Esophagus squamous epithelium (tissue), 5 donors: Measurements from ENCODE around the gene THEM4. TPM values are rescaled to one million over a fixed set of nuclear protein-coding genes. Genes with fewer than 3 reads are reported as not detected.
"Not testable (repeated sequence)": the region's sequence is repeated elsewhere in the genome, so short reads cannot be mapped to it uniquely, and the experiment has no call there.

Experiments
- DNase-seq: peaks from one replicate; lab custom pipeline; 2025; lab: John Stamatoyannopoulos, UW
- H3K27ac ChIP-seq, 4 donors: fragments of 200-600 bp; sonication (generic); one replicate each; pipeline ENCODE4 v1.5.1; 2016 to 2019; ENCODE audit warnings: mild to moderate bottlenecking in 1 of 4
- H3K27me3 ChIP-seq, 4 donors: fragments of 200-600 bp; sonication (generic); 1 replicate in 3 of 4; 2 replicates in 1 of 4; pipeline versions ENCODE4 v1.5.1 to v1.6.0; 2017 to 2021; ENCODE audit warnings: antibody characterized with exemption in 1 of 4
- H3K36me3 ChIP-seq, 3 donors: fragments of 200-600 bp; sonication (generic); one replicate each; pipeline ENCODE4 v1.5.1; 2016 to 2019
- H3K4me1 ChIP-seq, 3 donors: fragments of 200-600 bp; sonication (generic); one replicate each; pipeline ENCODE4 v1.5.1; 2017 to 2019
- H3K4me3 ChIP-seq, 4 donors: fragments of 200-600 bp; sonication (generic); 1 replicate in 3 of 4; 2 replicates in 1 of 4; pipeline ENCODE4 v1.5.1; 2016 to 2019; ENCODE audit warnings: mild to moderate bottlenecking in 2 of 4, moderate library complexity in 1 of 4
- H3K9me3 ChIP-seq, 3 donors: fragments of 200-600 bp; sonication (generic); one replicate each; pipeline ENCODE4 v1.5.1; 2016 to 2019
- CTCF ChIP-seq, 6 experiments: fragments of 450-650 bp in 4 of 6; fragments of 200-600 bp in 2 of 6; sonication (generic) in 2 of 6; IDR thresholded peaks; one replicate each; pipeline ENCODE4 v1.5.1; 2016 to 2019; ENCODE audit warnings: antibody characterized with exemption in 6 of 6, mild to moderate bottlenecking in 4 of 6, moderate library complexity in 4 of 6
- POLR2A ChIP-seq, 4 donors: fragments of 450-650 bp; IDR thresholded peaks; one replicate each; pipeline ENCODE4 v1.6.1; 2017; ENCODE audit warnings: antibody characterized with exemption in 4 of 4, mild to moderate bottlenecking in 4 of 4, moderate library complexity in 3 of 4
- WGBS, 2 donors: methylation state at CpG; one replicate each; pipeline ENCODE4 v1.1.5; 2018; 5-methylcytosine and 5-hydroxymethylcytosine counted together
- intact Hi-C: fragments of 100-400 bp; cut with DNase I; formaldehyde crosslinking; loops from one replicate; pipeline ENCODE4 v1.15.0; 2022
- total RNA-seq, 4 donors: library from RNA; depleted of rRNA; stranded (reverse); fragments of >200 nt; gene quantifications; one replicate each; pipeline ENCODE4 v1.1.0, GENCODE V29; 2016
- donor health status: DM: yes; HTN: yes; CAD: no.

THEM4 gene
- total RNA-seq, 4 donors from 2014 or later, result 3.5 to 14.3 (median 12.3) TPM

GRCh38 chr1:151855933-151856332 is 53.4 kb downstream of the THEM4 start:
- TF ChIP-seq POLR2A (IDR thresholded peaks at IDR 0.05) (no peak), CTCF (IDR thresholded peaks at IDR 0.05) (no peak)
- DNase-seq, result no peak
- Histone ChIP-seq H3K4me3 (no peak overlapping the region), H3K4me1 (peaks cover 25 to 89% (median 42%) of the 10 kb centered on the region in 3 donors), H3K36me3 (no peaks in the 10 kb centered on the region), H3K27me3 (peaks cover 0 to 13% (median 0%) of the 10 kb centered on the region in 4 donors), H3K27ac (peak overlapping the region in 3 of 4 donors; percentile 23 to 64 (median 53)), H3K9me3 (no peaks in the 10 kb centered on the region)
- 18 to 21% methylated on average over 4 of the region's 4 CpGs for WGBS, 2 donors
- intact Hi-C loops, result no loop called here

- intact Hi-C loops, H3K36me3 ChIP-seq, DNase-seq, H3K4me3 ChIP-seq, H3K9me3 ChIP-seq: not testable (repeated sequence)
- Histone ChIP-seq H3K27me3 (peaks cover 0 to 13% (median 0%) of the 10 kb centered on the region in 4 donors), H3K27ac (peak overlapping the region in 3 of 4 donors; percentile 23 to 64 (median 53)), H3K4me1 (peaks cover 25 to 85% (median 42%) of the 10 kb centered on the region in 3 donors)
- WGBS, 2 donors, result 45 to 52% methylated on average over 8 of the region's 8 CpGs
Measured at GRCh38 chr1:151855516-151855915, 53.8 kb downstream of the THEM4 start.

GRCh38 chr1:151854658-151855057 is 54.7 kb downstream of the THEM4 start:
- peaks cover 20 to 77% (median 41%) of the 10 kb centered on the region in 3 donors for H3K4me1 ChIP-seq
- WGBS, 2 donors, result 71 to 93% methylated on average over 2 to 4 of the region's 7 CpGs

GRCh38 chr1:151853411-151853943 is 55.8 kb downstream of the THEM4 start, which contains the start of gene THEM5:
Gene THEM5, minus strand, starts transcription at chr1:151853712. Its CDS starts 147 bp downstream, at chr1:151853565.
- intact Hi-C loops, result no loop called here
- DNase-seq, result no peak
- TF ChIP-seq POLR2A (IDR thresholded peaks at IDR 0.05), result no peak
- TF ChIP-seq CTCF (IDR thresholded peaks at IDR 0.05), result no peak
- Histone ChIP-seq H3K27me3 (peaks cover 0 to 20% (median 0%) of the 10 kb centered on the region in 4 donors), H3K4me3 (no peak within 1 kb of the TSS), H3K9me3 (no peaks in the 10 kb centered on the region), H3K36me3 (no peaks in the 10 kb centered on the region), H3K4me1 (peaks cover 19 to 77% (median 34%) of the 10 kb centered on the region in 3 donors), H3K27ac (no peak within 1 kb of the TSS)
- 0 to 60% methylated on average over 1 to 5 of the region's 5 CpGs for WGBS, 2 donors

More at GRCh38 chr1:151854658-151855057, 54.7 kb downstream of the THEM4 start:
- TF ChIP-seq POLR2A (IDR thresholded peaks at IDR 0.05), result no peak
- TF ChIP-seq CTCF (IDR thresholded peaks at IDR 0.05), result no peak
- no peak for DNase-seq
- intact Hi-C loops, result no loop called here
- Histone ChIP-seq H3K27me3 (peaks cover 0 to 20% (median 0%) of the 10 kb centered on the region in 4 donors), H3K27ac (no peak overlapping the region), H3K36me3 (no peaks in the 10 kb centered on the region), H3K4me3 (no peak overlapping the region), H3K9me3 (no peaks in the 10 kb centered on the region)

GRCh38 chr1:151852733-151853132 is 56.6 kb downstream of the THEM4 start:
- Histone ChIP-seq H3K9me3 (no peaks in the 10 kb centered on the region), H3K36me3 (no peaks in the 10 kb centered on the region), H3K4me3 (no peak overlapping the region), H3K27me3 (peaks cover 0 to 20% (median 0%) of the 10 kb centered on the region in 4 donors), H3K27ac (no peak overlapping the region), H3K4me1 (peaks cover 12 to 70% (median 28%) of the 10 kb centered on the region in 3 donors)
- no peak for TF ChIP-seq CTCF (IDR thresholded peaks at IDR 0.05)
- no peak for TF ChIP-seq POLR2A (IDR thresholded peaks at IDR 0.05)
- DNase-seq, result no peak
- WGBS, 2 donors, result 83 to 88% methylated on average over 2 to 4 of the region's 4 CpGs
- intact Hi-C loops, result no loop called here
